IMR-90 (cell line): Measurements from ENCODE around the gene F2.

Source experiments
- POLR2A ChIP-seq: IDR thresholded peaks from 2 replicates; pipeline ENCODE4 v1.6.1; 2012; ENCODE audit warnings: mild to moderate bottlenecking, low read depth, low read length
- TF ChIP-seq, protein P1 (sequence below): conservative IDR thresholded peaks from 2 replicates; pipeline ENCODE4 v1.5.1; 2012; ENCODE audit warnings: mild to moderate bottlenecking, low read depth, low read length, improper control_type of control experiment

DNA sequence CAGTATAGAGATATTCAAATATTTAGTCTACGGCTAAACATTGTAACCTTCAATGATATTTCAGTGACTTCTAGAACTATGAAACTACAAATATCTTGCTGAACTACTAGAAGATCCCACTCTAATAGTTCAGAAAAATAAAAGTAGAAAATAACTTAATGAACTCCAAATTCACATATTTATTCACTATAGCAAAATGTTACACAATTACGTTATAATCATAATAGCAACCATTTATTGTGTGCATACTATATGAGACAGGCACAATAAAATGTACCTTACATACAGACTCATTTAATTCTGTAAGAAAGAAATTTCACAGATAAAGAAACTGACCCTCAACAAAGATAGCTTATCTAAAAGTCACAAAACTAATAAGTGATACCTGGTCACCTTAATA is 57.9 kb downstream of the F2 start:
- no peak for TF ChIP-seq POLR2A
- TF ChIP-seq, protein P1, sequence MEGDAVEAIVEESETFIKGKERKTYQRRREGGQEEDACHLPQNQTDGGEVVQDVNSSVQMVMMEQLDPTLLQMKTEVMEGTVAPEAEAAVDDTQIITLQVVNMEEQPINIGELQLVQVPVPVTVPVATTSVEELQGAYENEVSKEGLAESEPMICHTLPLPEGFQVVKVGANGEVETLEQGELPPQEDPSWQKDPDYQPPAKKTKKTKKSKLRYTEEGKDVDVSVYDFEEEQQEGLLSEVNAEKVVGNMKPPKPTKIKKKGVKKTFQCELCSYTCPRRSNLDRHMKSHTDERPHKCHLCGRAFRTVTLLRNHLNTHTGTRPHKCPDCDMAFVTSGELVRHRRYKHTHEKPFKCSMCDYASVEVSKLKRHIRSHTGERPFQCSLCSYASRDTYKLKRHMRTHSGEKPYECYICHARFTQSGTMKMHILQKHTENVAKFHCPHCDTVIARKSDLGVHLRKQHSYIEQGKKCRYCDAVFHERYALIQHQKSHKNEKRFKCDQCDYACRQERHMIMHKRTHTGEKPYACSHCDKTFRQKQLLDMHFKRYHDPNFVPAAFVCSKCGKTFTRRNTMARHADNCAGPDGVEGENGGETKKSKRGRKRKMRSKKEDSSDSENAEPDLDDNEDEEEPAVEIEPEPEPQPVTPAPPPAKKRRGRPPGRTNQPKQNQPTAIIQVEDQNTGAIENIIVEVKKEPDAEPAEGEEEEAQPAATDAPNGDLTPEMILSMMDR: no peak
